H1 (cell line): ENCODE measurements around the gene SPHKAP. TPM values are rescaled to one million over a fixed set of nuclear protein-coding genes. Genes with fewer than 3 reads are reported as not detected.

ENCODE experiments used
- CTCF ChIA-PET: fragments of 300-600 bp; sonication (Branson Sonifier 250); formaldehyde crosslinking; loops from one replicate; lab custom pipeline; 2021; ENCODE audit not compliant: partially characterized antibody; lab: Charles Lee
- POLR2A ChIA-PET: fragments of 300-600 bp; sonication (Branson Sonifier 250); formaldehyde crosslinking; loops from one replicate; lab custom pipeline; 2021; ENCODE audit warnings: inconsistent platforms; ENCODE audit not compliant: partially characterized antibody; lab: Charles Lee
- DNase-seq, 2 experiments: peaks; one replicate each; pipeline versions ENCODE4 v3.0.0 to v3.0.0-alpha.2; 2010 to 2022; ENCODE audit warnings: low spot score in 2 of 2, low read depth in 1 of 2, mixed read lengths in 1 of 2
- FAIRE-seq: peaks from 2 replicates; lab custom pipeline; 2011; peaks lifted over from hg19 to GRCh38; lab: Jason Lieb, UNC
- H2AFZ ChIP-seq: 2 replicates; pipeline ENCODE4 v1.8.1; 2012; ENCODE audit warnings: low read length, inconsistent platforms
- H2AK5ac ChIP-seq: 2 replicates; pipeline ENCODE4 v1.6.1; 2013; ENCODE audit warnings: low read depth, low read length
- H2BK120ac ChIP-seq: replicated peaks from 2 replicates; pipeline ENCODE3; 2013; ENCODE audit warnings: low read depth, low read length, inconsistent platforms
- H2BK12ac ChIP-seq: 2 replicates; pipeline ENCODE4 v1.6.1; 2013; ENCODE audit warnings: low read depth, low read length
- H2BK15ac ChIP-seq: 2 replicates; pipeline ENCODE4 v1.6.1; 2013; ENCODE audit warnings: low read length
- H2BK20ac ChIP-seq: 2 replicates; pipeline ENCODE4 v1.6.1; 2013; ENCODE audit warnings: low read length
- H2BK5ac ChIP-seq: 2 replicates; pipeline ENCODE4 v1.6.1; 2013; ENCODE audit warnings: low read depth, low read length
- H3K14ac ChIP-seq: 2 replicates; pipeline ENCODE4 v1.6.1; 2013; ENCODE audit warnings: inconsistent platforms; ENCODE audit not compliant: insufficient read length
- H3K18ac ChIP-seq: 2 replicates; pipeline ENCODE4 v1.6.1; 2013; ENCODE audit warnings: low read length; ENCODE audit errors: extremely low read depth
- H3K23ac ChIP-seq: 2 replicates; pipeline ENCODE4 v1.6.1; 2013; ENCODE audit warnings: inconsistent platforms; ENCODE audit not compliant: insufficient read length
- H3K23me2 ChIP-seq: 2 replicates; pipeline ENCODE4 v1.6.1; 2013; ENCODE audit warnings: low read depth, low read length
- H3K27ac ChIP-seq: 2 replicates; pipeline ENCODE4 v1.6.1; 2011; ENCODE audit warnings: low read depth, low read length, inconsistent platforms
- H3K27me3 ChIP-seq, 4 experiments: replicated peaks in 1 of 4; 1 replicate in 1 of 4; 2 replicates in 3 of 4; pipeline versions ENCODE4 v1.6.1 to v1.8.1; 2011 to 2013; ENCODE audit warnings: low read length in 3 of 4, mild to moderate bottlenecking in 3 of 4, inconsistent platforms in 2 of 4, mixed read lengths in 2 of 4, moderate library complexity in 1 of 4; ENCODE audit not compliant: control insufficient read depth in 3 of 4, insufficient read depth in 3 of 4; ENCODE audit errors: extremely low read depth in 1 of 4
- H3K36me3 ChIP-seq, 4 experiments: 2 replicates each; pipeline versions ENCODE4 v1.6.1 to v1.8.1; 2011 to 2013; ENCODE audit warnings: mild to moderate bottlenecking in 4 of 4, low read length in 3 of 4, moderate library complexity in 2 of 4, control low read depth in 1 of 4, inconsistent platforms in 1 of 4; ENCODE audit not compliant: insufficient read depth in 4 of 4, control insufficient read depth in 2 of 4
- H3K4ac ChIP-seq: replicated peaks from 2 replicates; pipeline ENCODE3; 2013; ENCODE audit warnings: low read length, low read depth, mixed read lengths, inconsistent platforms; ENCODE audit not compliant: insufficient read length
- H3K4me1 ChIP-seq, 4 experiments: replicated peaks in 1 of 4; 1 replicate in 1 of 4; 2 replicates in 3 of 4; pipeline versions ENCODE4 v1.6.1 to v1.8.1; 2011 to 2013; ENCODE audit warnings: low read length in 3 of 4, inconsistent platforms in 2 of 4, mixed read lengths in 1 of 4; ENCODE audit not compliant: insufficient read depth in 4 of 4, control insufficient read depth in 3 of 4
- H3K4me2 ChIP-seq, 2 experiments: 2 replicates each; pipeline versions ENCODE4 v1.6.1 to v1.8.1; 2011 to 2013; ENCODE audit warnings: low read depth in 2 of 2, low read length in 2 of 2, control low read depth in 1 of 2, inconsistent platforms in 1 of 2, mild to moderate bottlenecking in 1 of 2; ENCODE audit not compliant: insufficient read depth in 1 of 2
- H3K4me3 ChIP-seq, 4 experiments: fragments of 200-600, 300-600 bp in 1 of 4; sonication (generic), shearing (Covaris generic), sonication (Bioruptor Twin) in 1 of 4; 2 replicates each; pipeline versions ENCODE4 v1.5.1 to v1.8.1; 2011 to 2016; ENCODE audit warnings: low read length in 4 of 4, low read depth in 3 of 4, control low read depth in 2 of 4, inconsistent platforms in 2 of 4, mild to moderate bottlenecking in 2 of 4, mixed read lengths in 1 of 4, moderate library complexity in 1 of 4; ENCODE audit not compliant: insufficient read depth in 2 of 4; ENCODE audit errors: extremely low read depth in 1 of 4
- H3K56ac ChIP-seq: replicated peaks from 2 replicates; pipeline ENCODE3; 2013; ENCODE audit warnings: low read depth, mild to moderate bottlenecking, mixed read lengths, low read length, inconsistent platforms; ENCODE audit not compliant: insufficient read length
- H3K79me1 ChIP-seq: 2 replicates; pipeline ENCODE4 v1.6.1; 2013; ENCODE audit warnings: low read depth, low read length, control low read depth
- H3K79me2 ChIP-seq, 2 experiments: 2 replicates each; pipeline versions ENCODE4 v1.6.1 to v1.8.1; 2012 to 2013; ENCODE audit warnings: low read length in 2 of 2, mild to moderate bottlenecking in 2 of 2, inconsistent platforms in 1 of 2; ENCODE audit not compliant: insufficient read depth in 2 of 2, control insufficient read depth in 1 of 2
- H3K9ac ChIP-seq, 4 experiments: replicated peaks in 1 of 4; 1 replicate in 1 of 4; 2 replicates in 3 of 4; pipeline versions ENCODE4 v1.6.1 to v1.8.1; 2011 to 2013; ENCODE audit warnings: low read depth in 3 of 4, low read length in 3 of 4, control low read depth in 2 of 4, mild to moderate bottlenecking in 2 of 4, moderate library complexity in 2 of 4, inconsistent platforms in 1 of 4; ENCODE audit errors: extremely low read depth in 1 of 4
- H3K9me3 ChIP-seq, 2 experiments: 2 replicates each; pipeline versions ENCODE4 v1.6.1 to v1.8.1; 2012 to 2013; ENCODE audit warnings: mild to moderate bottlenecking in 2 of 2, moderate library complexity in 2 of 2, control low read depth in 1 of 2, inconsistent platforms in 1 of 2, low read depth in 1 of 2, low read length in 1 of 2, mixed read lengths in 1 of 2; ENCODE audit not compliant: insufficient read depth in 2 of 2
- H4K20me1 ChIP-seq, 2 experiments: replicated peaks in 1 of 2; 2 replicates each; pipeline versions ENCODE3 to v1.8.1; 2011 to 2013; ENCODE audit warnings: inconsistent platforms in 2 of 2, low read length in 2 of 2, mild to moderate bottlenecking in 1 of 2; ENCODE audit not compliant: insufficient read depth in 2 of 2, control insufficient read depth in 1 of 2
- H4K5ac ChIP-seq: 2 replicates; pipeline ENCODE4 v1.6.1; 2013; ENCODE audit warnings: low read length, low read depth, mixed read lengths, inconsistent platforms; ENCODE audit not compliant: insufficient read length
- H4K8ac ChIP-seq: 2 replicates; pipeline ENCODE4 v1.8.0; 2013; ENCODE audit warnings: mild to moderate bottlenecking, moderate library complexity, low read length, inconsistent platforms; ENCODE audit not compliant: insufficient read depth; ENCODE audit errors: extremely low read depth
- H4K91ac ChIP-seq: replicated peaks from 2 replicates; pipeline ENCODE3; 2013; ENCODE audit warnings: low read length, mixed read lengths, inconsistent platforms; ENCODE audit not compliant: insufficient read length
- ASH2L ChIP-seq: fragments of 200-600, 300-600 bp; sonication (generic); IDR thresholded peaks from one replicate; pipeline ENCODE4 v1.7.1; 2017; ENCODE audit warnings: low read length
- BCL11A ChIP-seq, 2 experiments: IDR thresholded peaks; one replicate each; pipeline ENCODE4 v1.6.1; 2011; ENCODE audit warnings: low read depth in 2 of 2, low read length in 2 of 2, mild to moderate bottlenecking in 2 of 2
- CEBPB ChIP-seq: IDR thresholded peaks from 2 replicates; pipeline ENCODE4 v1.6.1; 2012; ENCODE audit warnings: low read depth, low read length
- CTBP2 ChIP-seq: IDR thresholded peaks from 2 replicates; pipeline ENCODE4 v1.7.0; 2011; ENCODE audit warnings: borderline replicate concordance, mild to moderate bottlenecking, moderate library complexity, mixed read lengths, low read length; ENCODE audit not compliant: insufficient read depth, insufficient read length
- FOSL1 ChIP-seq: IDR thresholded peaks from 2 replicates; pipeline ENCODE4 v1.6.1; 2011; ENCODE audit warnings: mild to moderate bottlenecking, low read depth, low read length, moderate library complexity; ENCODE audit not compliant: insufficient read depth
- HDAC2 ChIP-seq, 2 experiments: fragments of 300-600 bp in 1 of 2; sonication (generic) in 1 of 2; IDR thresholded peaks; 2 replicates each; pipeline ENCODE4 v1.6.1; 2011 to 2012; ENCODE audit warnings: low read depth in 2 of 2, low read length in 2 of 2, mild to moderate bottlenecking in 2 of 2, moderate library complexity in 2 of 2, borderline replicate concordance in 1 of 2, inconsistent platforms in 1 of 2
- JUND ChIP-seq: IDR thresholded peaks from 2 replicates; pipeline ENCODE4 v1.6.1; 2011; ENCODE audit warnings: mild to moderate bottlenecking, improper control_type of control experiment, low read length
- KDM4A ChIP-seq: IDR thresholded peaks from one replicate; pipeline ENCODE4 v1.7.1; 2012; ENCODE audit warnings: low read depth, mild to moderate bottlenecking, moderate library complexity, low read length, inconsistent platforms; ENCODE audit not compliant: severe bottlenecking
- MAFK ChIP-seq: IDR thresholded peaks from 2 replicates; pipeline ENCODE4 v1.6.1; 2012; ENCODE audit warnings: low read depth, mild to moderate bottlenecking, improper control_type of control experiment, low read length
- MAX ChIP-seq: IDR thresholded peaks from 2 replicates; pipeline ENCODE4 v1.6.1; 2012; ENCODE audit warnings: inconsistent platforms
- POLR2A ChIP-seq, 2 experiments: IDR thresholded peaks; 1 replicate in 1 of 2; 2 replicates in 1 of 2; pipeline ENCODE4 v1.6.1; 2011; ENCODE audit warnings: low read depth in 2 of 2, low read length in 2 of 2, mild to moderate bottlenecking in 2 of 2; ENCODE audit errors: control extremely low read depth in 1 of 2
- POLR2AphosphoS5 ChIP-seq: IDR thresholded peaks from 2 replicates; pipeline ENCODE4 v1.6.1; 2011; ENCODE audit warnings: low read depth, low read length
- SIRT6 ChIP-seq: IDR thresholded peaks from one replicate; pipeline ENCODE4 v1.7.1; 2012; ENCODE audit warnings: low read length, inconsistent platforms
- SIX5 ChIP-seq: IDR thresholded peaks from 2 replicates; pipeline ENCODE4 v1.6.1; 2011; ENCODE audit warnings: mild to moderate bottlenecking, low read depth, low read length
- SP2 ChIP-seq: IDR thresholded peaks from 2 replicates; pipeline ENCODE4 v1.6.1; 2012; ENCODE audit warnings: mild to moderate bottlenecking, low read length, inconsistent platforms
- SUZ12 ChIP-seq: fragments of 200-600 bp; sonication (generic); IDR thresholded peaks from 2 replicates; pipeline ENCODE4 v1.6.1; 2012; ENCODE audit warnings: mild to moderate bottlenecking, inconsistent platforms, low read length, moderate library complexity, mixed read lengths
- WGBS, 2 experiments: shearing (Covaris generic) in 1 of 2; methylation state at CpG; one replicate each; pipeline versions ENCODE4 v1.1.6 to v1.1.7; 2013 to 2015; ENCODE audit warnings: low lambda C conversion rate in 2 of 2, mixed read lengths in 2 of 2, inconsistent platforms in 1 of 2, low coverage in 1 of 2, missing lambda C conversion rate in 1 of 2; ENCODE audit not compliant: insufficient replicate concordance in 2 of 2, insufficient coverage in 1 of 2, insufficient read length in 1 of 2; ENCODE audit errors: extremely low coverage in 1 of 2, missing lambda C conversion rate in 1 of 2; 5-methylcytosine and 5-hydroxymethylcytosine counted together
- polyA plus RNA-seq, 7 experiments: library from polyadenylated mRNA; depleted of rRNA in 3 of 7; stranded (reverse) in 5 of 7; unstranded in 2 of 7; fragments of >200 nt in 5 of 7; fragments of 200-250 nt in 2 of 7; gene quantifications; 1 replicate in 5 of 7; 2 replicates in 1 of 7; 4 replicates in 1 of 7; pipeline versions ENCODE4 v1.2.1 to v1.2.3, GENCODE V29; 2011 to 2013; ENCODE audit warnings: missing spikeins in 2 of 7, mixed read lengths in 2 of 7
- total RNA-seq: library from RNA; stranded (reverse); fragmentation: NEBNext Ultra II Directional; extraction: Animal tissue kit (Norgen Biotek cat#: 25700); gene quantifications from 2 replicates; pipeline ENCODE4 v1.2.1, GENCODE V29; 2021

SPHKAP gene
- total and polyA plus RNA-seq, 2 of the 8 experiments (the other 6 are each of a cell fraction or from before 2014, with no cell fraction given): 0.02 TPM; not detected in 1

GRCh38 chr2:228136027-228136426 lies 45.5 kb downstream of the SPHKAP start:
- no peaks in the 10 kb centered on the region for H3K36me3 ChIP-seq
- no peak overlapping the region for H2BK5ac ChIP-seq
- H3K4ac ChIP-seq: no peak overlapping the region
- DNase-seq (no peak), FAIRE-seq (no peak)
- H3K9me3 ChIP-seq: no peaks in the 10 kb centered on the region
- H2AFZ ChIP-seq: no peak overlapping the region
- no peak overlapping the region for H4K91ac ChIP-seq
- no peak overlapping the region for H3K14ac ChIP-seq
- CTCF ChIA-PET: interaction anchor here (1.3 to 2.6 kb wide), 2 partner anchors 22 to 26 kb away, joined by 4 to 8 read pairs; no protein-coding TSS in a partner anchor
- no peak overlapping the region for H2BK12ac ChIP-seq
- no peaks in the 10 kb centered on the region for H3K79me2 ChIP-seq
- H3K56ac ChIP-seq: no peak overlapping the region
- H2BK15ac ChIP-seq: no peak overlapping the region
- 90% methylated on average over 3 of the region's 3 CpGs; no CpG with 5 or more reads in 1 of the 2 experiments for WGBS, 2 experiments
- no peak overlapping the region for H2AK5ac ChIP-seq
- no peaks in the 10 kb centered on the region for H3K79me1 ChIP-seq
- no peak overlapping the region for H3K9ac ChIP-seq
- POLR2A ChIA-PET: no interaction called here
- no peaks in the 10 kb centered on the region for H4K20me1 ChIP-seq
- no peak overlapping the region for H3K4me2 ChIP-seq
- H3K27ac ChIP-seq: no peak overlapping the region
- no peak overlapping the region for H3K18ac ChIP-seq
- H2BK120ac ChIP-seq: no peak overlapping the region
- no peak overlapping the region for H4K5ac ChIP-seq
- H3K27me3 ChIP-seq: no peaks in the 10 kb centered on the region
- H3K23me2 ChIP-seq: no peaks in the 10 kb centered on the region
- TF ChIP-seq POLR2A (IDR thresholded peaks at IDR 0.05; ENCODE audit: control extremely low read depth in 1 of 2, low read depth in 2 of 2, low read length in 2 of 2) (no peak), ASH2L (no peak), SIX5 (no peak), BCL11A (IDR thresholded peaks at IDR 0.05; ENCODE audit: low read depth in 2 of 2, low read length in 2 of 2) (no peak), CEBPB (no peak), SIRT6 (no peak), HDAC2 (IDR thresholded peaks at IDR 0.05; ENCODE audit: borderline replicate concordance in 1 of 2, low read depth in 2 of 2, low read length in 2 of 2) (no peak), SUZ12 (no peak), FOSL1 (no peak), CTBP2 (no peak), SP2 (no peak), MAFK (no peak), JUND (no peak), POLR2AphosphoS5 (no peak), MAX (no peak), KDM4A (no peak)
- TF ChIP-seq, all 59 proteins: peak for 0
- H3K4me3 ChIP-seq: no peak overlapping the region
- H4K8ac ChIP-seq: no peak overlapping the region
- H3K23ac ChIP-seq: no peak overlapping the region
- no peaks in the 10 kb centered on the region for H3K4me1 ChIP-seq
- no peak overlapping the region for H2BK20ac ChIP-seq
